AG04450 (cell line): ENCODE results near the gene OLFML3. TPM values are rescaled to one million over a fixed set of nuclear protein-coding genes. Genes with fewer than 3 reads are reported as not detected.
"Not testable (repeated sequence)": the region's sequence is repeated elsewhere in the genome, so short reads cannot be mapped to it uniquely, and the experiment has no call there.

Source experiments
- CTCF ChIA-PET: fragments of 300-600, 350-600 bp; formaldehyde crosslinking; extraction: SDS; loops from one replicate; lab custom pipeline; 2022; ENCODE audit warnings: antibody characterized with exemption, inconsistent platforms; lab: Charles Lee
- POLR2A ChIA-PET: fragments of 350-600 bp; formaldehyde crosslinking; extraction: SDS; loops from one replicate; lab custom pipeline; 2021; ENCODE audit warnings: antibody characterized with exemption, inconsistent platforms; lab: Yijun Ruan, JAX
- DNase-seq: peaks from one replicate; pipeline ENCODE4 v3.0.0-alpha.2; 2011; ENCODE audit warnings: low read depth, low spot score
- H3K27ac ChIP-seq: one replicate; pipeline ENCODE4 v1.5.1; 2012; ENCODE audit warnings: low read depth, low read length, control low read depth
- H3K27me3 ChIP-seq: one replicate; pipeline ENCODE4 v1.6.0; 2012; ENCODE audit warnings: low read length; ENCODE audit not compliant: control insufficient read depth, insufficient read depth
- H3K4me3 ChIP-seq: 2 replicates; pipeline ENCODE4 v1.5.1; 2011; ENCODE audit warnings: mild to moderate bottlenecking, low read depth, low read length, control low read depth
- H3K9me3 ChIP-seq: 2 replicates; pipeline ENCODE4 v1.5.1; 2012; ENCODE audit warnings: low read length; ENCODE audit not compliant: control insufficient read depth, insufficient read depth
- polyA plus RNA-seq: library from polyadenylated mRNA; depleted of rRNA; stranded (reverse); fragments of >200 nt; gene quantifications from 2 replicates; pipeline ENCODE4 v1.2.3, GENCODE V29; 2011
- TF ChIP-seq, protein P1 (sequence below): IDR thresholded peaks from 2 replicates; pipeline ENCODE4 v1.5.1; 2011; ENCODE audit warnings: low read depth, low read length, control low read depth, inconsistent platforms

OLFML3 gene
- polyA plus RNA-seq, 1 experiment = 90.3 TPM

DNA sequence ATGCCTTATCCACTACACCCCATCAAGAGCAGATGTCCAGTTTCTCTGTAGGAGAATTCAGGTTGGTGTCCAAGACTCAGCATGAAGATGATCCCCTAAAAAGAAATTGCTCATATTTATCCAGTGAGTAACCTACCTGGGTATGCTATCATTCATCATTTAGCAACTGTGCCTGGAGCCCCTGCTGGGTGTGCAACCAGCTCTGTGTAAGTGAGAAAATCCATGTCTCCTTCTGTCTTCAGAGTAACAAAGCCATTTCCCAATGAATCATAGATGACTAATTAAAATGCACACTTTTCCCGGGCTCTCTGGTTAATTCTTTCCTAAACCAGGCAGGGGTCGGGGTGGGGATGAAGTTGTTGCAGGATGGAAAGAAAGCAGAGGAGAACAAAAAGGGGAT is 35.8 kb downstream of the OLFML3 start:
- TF ChIP-seq, protein P1, sequence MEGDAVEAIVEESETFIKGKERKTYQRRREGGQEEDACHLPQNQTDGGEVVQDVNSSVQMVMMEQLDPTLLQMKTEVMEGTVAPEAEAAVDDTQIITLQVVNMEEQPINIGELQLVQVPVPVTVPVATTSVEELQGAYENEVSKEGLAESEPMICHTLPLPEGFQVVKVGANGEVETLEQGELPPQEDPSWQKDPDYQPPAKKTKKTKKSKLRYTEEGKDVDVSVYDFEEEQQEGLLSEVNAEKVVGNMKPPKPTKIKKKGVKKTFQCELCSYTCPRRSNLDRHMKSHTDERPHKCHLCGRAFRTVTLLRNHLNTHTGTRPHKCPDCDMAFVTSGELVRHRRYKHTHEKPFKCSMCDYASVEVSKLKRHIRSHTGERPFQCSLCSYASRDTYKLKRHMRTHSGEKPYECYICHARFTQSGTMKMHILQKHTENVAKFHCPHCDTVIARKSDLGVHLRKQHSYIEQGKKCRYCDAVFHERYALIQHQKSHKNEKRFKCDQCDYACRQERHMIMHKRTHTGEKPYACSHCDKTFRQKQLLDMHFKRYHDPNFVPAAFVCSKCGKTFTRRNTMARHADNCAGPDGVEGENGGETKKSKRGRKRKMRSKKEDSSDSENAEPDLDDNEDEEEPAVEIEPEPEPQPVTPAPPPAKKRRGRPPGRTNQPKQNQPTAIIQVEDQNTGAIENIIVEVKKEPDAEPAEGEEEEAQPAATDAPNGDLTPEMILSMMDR = no peak
- Histone ChIP-seq H3K9me3 (no peaks in the 10 kb centered on the region), H3K27ac (no peak overlapping the region), H3K4me3 (no peak overlapping the region), H3K27me3 (no peaks in the 10 kb centered on the region)
- ChIA-PET CTCF (no interaction called here), POLR2A (no interaction called here)
- no peak for DNase-seq

DNA sequence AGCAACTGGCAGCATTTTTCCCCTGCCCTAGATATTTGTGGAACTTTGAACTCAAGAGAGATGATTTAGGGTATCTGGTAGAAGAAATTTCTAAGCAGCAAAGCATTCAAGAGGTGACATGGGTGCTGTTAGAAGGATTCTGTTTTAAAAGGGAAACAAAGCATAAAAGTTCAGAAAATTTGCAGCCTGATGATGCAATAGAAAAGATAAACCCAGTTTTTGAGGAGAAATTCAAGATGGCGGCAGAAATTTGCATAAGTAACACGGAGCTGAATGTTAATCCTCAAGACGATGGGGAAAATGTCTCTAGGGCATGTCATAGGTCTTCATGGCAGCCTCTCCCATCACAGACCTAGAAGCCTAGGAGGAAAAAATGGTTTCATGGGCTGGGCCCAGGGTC is 40.5 kb downstream of the OLFML3 start:
- POLR2A ChIA-PET, H3K27ac ChIP-seq, CTCF ChIA-PET, DNase-seq, H3K4me3 ChIP-seq, H3K9me3 ChIP-seq, H3K27me3 ChIP-seq: not testable (repeated sequence)

DNA sequence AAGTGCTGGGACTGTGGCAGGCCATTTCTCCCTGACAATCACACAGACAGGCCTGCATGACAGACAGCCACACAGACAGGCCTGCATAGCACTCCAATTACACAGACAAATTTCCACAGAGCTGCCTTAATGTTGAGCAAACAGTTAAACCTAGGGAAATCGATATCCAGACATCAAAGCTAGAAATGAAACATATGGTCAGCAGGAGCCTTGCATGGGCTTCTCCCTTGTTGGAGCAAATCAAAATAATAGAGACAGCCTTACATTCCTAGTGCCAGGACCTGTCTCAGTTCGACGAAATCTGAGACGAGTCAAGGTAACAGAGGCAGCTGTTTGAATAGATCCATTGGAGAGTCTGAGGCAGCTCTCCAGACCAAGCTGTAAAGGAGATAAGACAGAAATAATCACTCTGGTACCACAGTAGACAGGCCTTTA is 42.4 kb downstream of the OLFML3 start:
- TF ChIP-seq, protein P1 = no peak
- H3K4me3 ChIP-seq = no peak overlapping the region
- H3K9me3 ChIP-seq = no peaks in the 10 kb centered on the region
- no peak for DNase-seq
- CTCF ChIA-PET = interaction anchor here (0.6 kb wide), 1 partner anchor 208 kb away, joined by 4 read pairs; no protein-coding TSS in a partner anchor
- no peak overlapping the region for H3K27ac ChIP-seq
- POLR2A ChIA-PET = no interaction called here
- H3K27me3 ChIP-seq = peaks cover 6% of the 10 kb centered on the region

DNA sequence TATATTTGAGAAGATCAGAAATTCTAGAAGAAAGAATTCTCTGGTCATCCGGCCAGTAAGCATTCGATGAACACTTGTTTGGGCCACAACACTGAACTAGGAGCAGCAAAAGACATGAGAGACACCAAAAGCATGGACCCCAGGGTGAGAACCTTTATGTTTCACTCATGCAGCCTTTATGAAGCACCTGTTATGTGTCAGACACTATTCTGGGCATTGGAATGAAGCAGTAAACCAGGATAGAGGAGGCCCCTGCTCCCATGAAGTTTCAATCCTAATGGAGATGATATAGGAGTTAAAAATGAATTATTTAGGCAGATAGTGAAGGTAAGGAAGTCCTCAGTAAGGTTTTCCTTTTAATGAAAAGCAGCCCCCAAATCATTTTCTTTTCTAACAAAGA is 43.6 kb downstream of the OLFML3 start:
- CTCF ChIA-PET = interaction anchor here (1.7 to 2.0 kb wide), 2 partner anchors 10 to 260 kb away, joined by 5 read pairs; no protein-coding TSS in a partner anchor
- POLR2A ChIA-PET = no interaction called here
- no peak for DNase-seq

DNA sequence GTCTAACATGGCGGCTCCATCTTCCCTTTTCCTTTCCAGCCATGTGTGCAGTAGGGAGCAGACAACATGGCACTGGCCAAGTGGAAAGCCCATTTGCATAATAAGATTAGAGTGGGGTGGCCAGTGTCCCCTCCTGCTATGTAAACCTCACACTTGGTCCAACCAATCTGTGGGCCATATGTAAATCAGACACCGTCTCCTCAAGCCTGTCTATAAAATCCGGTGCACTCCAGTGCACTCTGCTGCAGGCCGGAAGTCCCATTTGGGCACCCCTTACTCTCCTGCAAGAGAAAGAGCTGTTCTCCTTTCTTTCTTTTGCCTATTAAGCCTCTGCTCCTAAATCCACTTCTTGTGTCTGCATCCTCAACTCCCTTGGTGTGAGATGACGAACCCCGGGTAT is 44.1 kb downstream of the OLFML3 start:
- H3K27ac ChIP-seq = no peak overlapping the region
- no peak for DNase-seq
- H3K9me3 ChIP-seq = no peaks in the 10 kb centered on the region
- ChIA-PET CTCF (interaction anchor here (0.6 to 2.0 kb wide), 3 partner anchors 10 to 260 kb away, joined by 4 to 5 read pairs (median 5); no protein-coding TSS in a partner anchor), POLR2A (no interaction called here)
- H3K4me3 ChIP-seq = no peak overlapping the region
- H3K27me3 ChIP-seq = peaks cover 6% of the 10 kb centered on the region
- TF ChIP-seq, protein P1 = no peak

More for the DNA sequence above, 43.6 kb downstream of the OLFML3 start:
- TF ChIP-seq, protein P1 = no peak
- H3K9me3 ChIP-seq = no peaks in the 10 kb centered on the region
- H3K27ac ChIP-seq = no peak overlapping the region
- peaks cover 6% of the 10 kb centered on the region for H3K27me3 ChIP-seq
- H3K4me3 ChIP-seq = no peak overlapping the region
